ENCODE results near the gene GAS2L3.

- TF ChIP-seq CTCF (IDR thresholded peaks at IDR 0.05) (no peak), POLR2A (IDR thresholded peaks at IDR 0.05) (no peak), POLR2AphosphoS5 (IDR thresholded peaks at IDR 0.05) (no peak)
Measured at GRCh38 chr12:100555722-100556121, 17.8 kb upstream of the GAS2L3 start.
